ENCODE results near the gene QRSL1.
"Not testable (repeated sequence)": the region's sequence is repeated elsewhere in the genome, so short reads cannot be mapped to it uniquely, and the experiment has no call there.

Gene QRSL1

DNA sequence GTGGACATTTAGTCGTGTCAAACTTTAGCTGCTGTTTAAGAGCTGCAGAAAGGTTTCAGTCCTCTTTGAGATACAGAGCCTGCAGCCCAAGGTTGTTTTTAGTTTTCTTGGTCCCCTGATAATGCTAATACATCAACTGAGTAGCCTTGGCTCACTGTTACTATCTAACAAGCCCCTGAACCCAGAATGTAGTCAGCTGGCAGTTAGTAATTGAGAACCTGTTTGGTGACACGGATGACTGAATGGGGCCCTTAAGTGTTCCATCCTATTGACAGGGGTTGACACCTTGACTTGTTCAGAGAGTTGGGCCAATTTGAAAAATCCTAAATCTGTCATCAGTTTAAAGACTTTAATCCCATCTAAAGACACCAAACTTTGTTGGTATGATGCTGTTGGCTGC, 2.9 kb upstream of the QRSL1 start:
- no peak for FAIRE-seq

DNA sequence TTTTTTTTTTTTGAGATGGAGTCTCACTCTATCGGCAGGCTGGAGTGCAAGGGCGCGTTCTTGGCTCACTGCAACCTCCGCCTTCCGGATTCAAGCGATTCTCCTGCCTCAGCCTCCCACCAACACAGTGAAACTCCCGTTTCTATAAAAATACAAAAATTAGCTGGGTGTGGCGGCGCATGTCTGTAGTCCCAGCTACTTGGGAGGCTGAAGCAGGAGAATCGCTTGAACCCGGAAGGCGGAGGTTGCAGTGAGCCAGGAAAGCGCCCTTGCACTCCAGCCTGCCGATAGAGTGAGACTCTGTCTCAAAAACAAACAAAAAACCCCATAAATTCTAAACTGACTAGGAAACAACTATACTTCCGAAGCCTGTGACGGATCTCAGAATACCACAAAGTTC, 1.6 kb upstream of the QRSL1 start:
- not testable (repeated sequence) for FAIRE-seq

DNA sequence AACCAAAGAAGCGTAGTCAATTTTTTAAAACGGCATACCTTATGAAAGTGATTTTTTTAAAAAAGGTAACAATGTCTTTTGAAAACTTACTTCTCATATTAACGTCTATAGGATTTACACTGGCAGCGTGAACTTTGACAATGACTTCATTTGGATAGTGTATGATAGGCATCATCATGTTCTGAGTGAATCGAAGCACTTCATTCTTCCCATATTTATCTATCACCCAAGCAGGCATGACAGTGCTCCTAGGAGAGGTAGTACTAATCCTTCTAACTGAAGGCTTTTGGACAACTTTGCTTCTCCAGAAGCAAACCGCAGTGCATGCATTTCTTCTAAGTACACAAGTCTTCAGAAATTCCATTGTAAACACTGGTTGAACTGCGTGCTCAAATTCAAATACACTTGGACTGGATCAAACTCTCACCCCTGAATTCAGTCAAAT, 698 bp upstream of the QRSL1 start:
- FAIRE-seq: no peak

DNA sequence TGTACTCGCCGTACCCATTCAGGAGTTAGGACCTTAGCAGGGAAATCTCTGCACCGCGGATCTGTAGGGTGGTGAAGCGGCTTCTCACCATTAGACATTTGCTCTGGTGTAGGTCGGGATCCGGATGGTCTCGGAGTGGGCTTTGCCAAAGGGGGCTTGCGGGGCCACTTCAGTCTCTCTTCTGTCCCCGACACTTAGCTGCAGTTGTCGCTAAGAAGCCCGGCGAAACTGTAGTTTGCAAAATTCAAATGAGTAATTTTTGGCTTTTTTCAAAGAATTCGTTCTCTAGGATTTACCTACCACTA, 433 bp downstream of the QRSL1 start:
- no peak for FAIRE-seq

DNA sequence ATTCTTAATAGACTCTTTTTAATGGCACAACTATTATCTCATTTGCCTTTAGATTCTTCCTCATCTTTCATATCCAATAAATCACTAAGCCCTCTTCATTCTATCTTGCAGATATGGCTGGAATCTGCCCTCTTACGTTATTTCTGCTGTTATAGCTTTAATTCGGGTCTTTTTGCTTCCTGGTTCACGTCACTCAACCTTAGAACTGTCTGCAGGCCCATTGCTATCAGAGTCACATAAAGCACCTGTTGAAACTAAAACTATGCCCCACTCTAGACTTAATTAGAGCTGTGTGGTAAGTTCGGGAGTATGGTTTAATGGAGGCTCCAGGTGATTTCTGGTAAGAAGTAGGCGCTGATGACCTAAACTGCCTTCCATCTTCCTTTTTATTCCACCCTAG, 988 bp downstream of the QRSL1 start:
- FAIRE-seq: no peak

DNA sequence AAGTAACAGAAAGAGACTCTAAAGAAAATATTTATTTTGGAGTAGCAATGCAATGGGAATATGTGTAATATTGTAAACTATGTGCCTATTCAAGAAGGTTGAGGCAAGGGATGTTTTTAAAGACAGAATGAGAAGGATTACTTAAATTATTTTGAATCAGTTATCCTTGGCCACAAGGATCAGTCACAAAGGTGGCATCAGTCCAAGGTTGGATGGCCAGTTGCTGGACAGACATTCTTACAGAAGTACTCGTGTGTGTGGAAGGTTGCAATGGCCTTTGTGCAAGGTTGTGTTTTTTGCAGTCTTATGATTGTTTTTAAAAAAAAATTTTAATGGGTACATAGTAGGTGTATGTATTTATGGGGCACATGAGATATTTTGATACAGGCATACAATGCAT, 2.0 kb downstream of the QRSL1 start:
- FAIRE-seq: no peak

DNA sequence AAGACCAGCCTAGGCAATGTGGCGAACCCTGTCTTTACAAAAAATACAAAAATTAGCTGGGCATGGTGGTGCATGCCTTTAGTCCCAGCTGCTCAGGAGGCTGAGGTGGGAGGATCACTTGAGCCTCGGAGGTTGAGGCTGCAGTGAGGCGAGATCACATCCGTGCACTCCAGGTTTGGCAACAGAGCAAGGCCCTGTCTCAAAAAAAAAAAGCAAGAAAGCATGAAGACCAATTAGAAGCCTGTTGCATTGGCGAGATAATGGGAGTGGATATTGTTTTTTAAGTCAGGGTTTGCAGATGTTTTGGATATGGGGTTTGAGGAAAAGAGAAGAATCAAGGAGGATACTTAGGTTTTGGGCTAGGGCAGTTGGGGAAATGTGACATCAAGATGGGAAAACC, 5.2 kb downstream of the QRSL1 start:
- FAIRE-seq: no peak

DNA sequence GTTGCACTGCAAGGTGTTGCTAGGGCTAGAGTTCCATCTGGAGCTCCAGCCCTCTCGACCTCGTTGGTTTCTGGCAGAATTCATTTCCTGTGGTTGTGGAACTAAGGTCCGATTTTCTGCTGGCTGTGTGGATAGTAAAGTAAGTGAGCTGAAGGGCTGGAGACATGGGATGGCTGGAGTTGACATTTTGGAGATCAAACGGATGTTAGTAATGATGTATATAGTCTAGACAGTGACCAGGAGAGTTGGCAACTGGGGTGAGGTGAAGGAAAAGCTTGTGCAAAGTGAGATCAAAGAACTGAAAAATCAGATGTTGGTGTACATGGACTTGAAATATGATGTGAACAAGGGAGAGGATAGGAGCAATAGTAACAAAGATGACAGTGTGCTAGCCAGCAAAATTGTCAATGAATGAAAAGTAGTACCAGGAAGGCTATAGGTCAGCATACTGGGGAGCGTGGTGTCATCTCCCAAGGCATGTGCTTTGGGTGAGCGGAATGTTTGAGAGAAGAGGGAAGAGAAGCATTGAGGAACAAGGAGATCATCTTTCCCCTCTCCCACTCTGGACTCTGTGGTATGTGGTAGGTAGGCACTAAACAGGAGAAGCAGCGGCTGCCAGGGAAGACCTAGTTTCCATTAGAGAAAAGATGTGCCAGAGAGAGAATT, 7.8 kb downstream of the QRSL1 start:
- FAIRE-seq: no peak

DNA sequence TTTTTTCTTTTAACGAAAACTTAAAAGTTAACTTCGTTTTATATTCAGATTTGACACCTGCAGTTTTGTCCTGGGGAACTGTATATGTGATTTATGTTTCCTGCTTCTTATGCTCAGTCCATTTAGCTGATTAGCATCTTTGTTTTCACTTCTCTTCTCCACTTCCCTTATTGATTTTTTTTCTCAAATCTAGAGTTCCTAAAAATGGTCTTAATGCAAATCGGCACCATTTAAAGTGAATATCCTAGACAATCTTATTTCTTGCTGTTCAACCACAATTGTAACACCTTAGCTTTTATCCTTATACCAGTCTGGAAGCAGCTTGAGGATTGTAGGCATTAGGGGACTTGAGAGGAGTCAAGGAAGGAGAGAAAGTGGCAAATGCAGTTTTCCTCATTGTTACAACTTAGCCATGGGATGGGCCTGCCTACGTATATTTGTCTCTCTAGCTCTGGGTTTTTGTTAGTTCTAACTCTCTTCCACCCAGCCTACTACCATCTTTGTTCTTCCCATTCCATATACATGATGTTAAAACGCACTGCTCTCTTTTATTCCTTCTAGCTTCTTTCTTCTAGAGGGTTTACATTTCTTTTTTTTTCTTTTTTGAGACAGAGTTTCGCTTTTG, 8.5 kb downstream of the QRSL1 start:
- no peak for FAIRE-seq

DNA sequence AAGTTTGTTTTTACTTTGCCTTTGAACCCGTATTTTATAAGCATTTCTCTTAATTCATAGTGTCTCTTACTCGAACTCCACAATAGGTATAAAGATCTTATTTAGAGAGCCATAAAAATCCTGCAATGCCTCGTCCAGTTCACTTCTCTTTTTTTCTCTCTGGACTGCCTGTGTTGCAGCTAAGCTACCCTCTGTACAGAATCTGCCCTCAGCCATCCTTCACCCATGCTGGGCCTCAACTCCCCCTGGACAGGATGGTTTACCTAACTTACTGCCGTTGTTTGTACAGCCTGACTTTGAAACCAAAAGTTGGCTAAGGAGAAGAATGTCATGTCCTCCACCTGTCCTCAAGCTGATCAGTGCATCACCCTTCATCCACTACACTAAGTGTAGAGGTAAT, 10.4 kb downstream of the QRSL1 start:
- no peak for FAIRE-seq

DNA sequence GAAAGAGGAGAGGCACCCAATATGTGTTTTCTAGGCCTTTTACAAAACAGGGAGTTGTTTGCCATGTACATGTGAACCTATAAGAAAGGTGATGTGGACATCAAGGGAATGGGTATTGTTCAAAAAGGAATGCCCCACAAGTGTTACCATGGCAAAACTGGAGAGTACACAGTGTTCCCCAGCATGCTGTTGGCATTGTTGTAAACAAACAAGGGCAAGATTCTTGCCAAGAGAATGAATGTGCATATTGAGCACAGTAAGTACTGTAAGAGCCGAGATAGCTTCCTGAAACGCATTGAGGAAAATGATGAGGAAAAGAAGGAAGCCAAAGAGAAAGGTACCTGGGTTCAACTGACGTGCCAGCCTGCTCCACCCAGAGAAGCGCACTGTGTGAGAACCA, 13.1 kb downstream of the QRSL1 start:
- FAIRE-seq: no peak

DNA sequence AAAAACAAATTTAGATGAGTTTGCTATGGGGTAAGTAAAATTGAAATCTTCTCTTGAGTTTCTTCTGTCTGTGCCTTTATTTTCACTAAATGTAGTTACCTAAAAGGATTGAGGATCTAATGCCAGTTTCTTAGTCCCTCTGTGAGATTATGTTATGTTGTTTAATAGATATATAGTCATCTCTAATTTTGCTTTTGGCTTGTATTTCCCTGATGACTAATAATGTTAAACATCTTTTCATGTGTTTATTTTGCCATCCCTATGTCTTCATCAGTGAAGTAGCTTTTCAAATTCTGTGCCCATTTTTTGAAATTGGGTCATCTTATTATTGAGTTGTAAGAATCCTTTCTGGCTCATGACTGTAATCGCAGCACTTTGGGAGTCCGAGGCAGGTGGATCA, 13.7 kb downstream of the QRSL1 start:
- FAIRE-seq: no peak

DNA sequence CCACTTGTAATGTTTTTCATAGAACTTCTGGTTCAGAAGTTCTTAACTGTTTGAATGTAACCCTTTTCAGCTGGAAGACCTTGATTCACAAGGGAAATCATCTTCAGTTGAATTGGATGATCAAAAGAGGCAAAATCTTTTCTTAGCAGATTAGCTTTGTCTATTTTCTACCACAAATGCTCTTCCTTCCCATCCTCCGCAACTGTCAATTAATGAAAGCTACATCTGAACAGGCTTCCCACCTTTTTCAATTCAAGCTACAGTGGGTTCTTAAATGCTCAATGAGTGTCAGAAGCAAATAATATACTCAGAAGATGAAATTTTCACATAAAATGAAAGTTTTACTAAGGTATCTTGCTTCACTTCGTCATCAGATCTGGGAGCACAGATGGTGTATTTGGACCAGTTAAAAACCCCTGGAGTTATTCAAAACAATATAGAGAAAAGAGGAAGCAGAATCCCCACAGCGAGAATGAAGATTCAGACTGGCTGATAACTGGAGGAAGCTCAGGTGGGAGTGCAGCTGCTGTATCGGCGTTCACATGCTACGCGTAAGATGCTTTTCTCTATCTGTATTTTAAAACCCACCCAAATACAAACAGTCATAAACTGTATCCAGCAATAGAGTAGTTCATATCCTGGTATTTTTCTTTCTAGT, 19.4 kb downstream of the QRSL1 start:
- FAIRE-seq: no peak

DNA sequence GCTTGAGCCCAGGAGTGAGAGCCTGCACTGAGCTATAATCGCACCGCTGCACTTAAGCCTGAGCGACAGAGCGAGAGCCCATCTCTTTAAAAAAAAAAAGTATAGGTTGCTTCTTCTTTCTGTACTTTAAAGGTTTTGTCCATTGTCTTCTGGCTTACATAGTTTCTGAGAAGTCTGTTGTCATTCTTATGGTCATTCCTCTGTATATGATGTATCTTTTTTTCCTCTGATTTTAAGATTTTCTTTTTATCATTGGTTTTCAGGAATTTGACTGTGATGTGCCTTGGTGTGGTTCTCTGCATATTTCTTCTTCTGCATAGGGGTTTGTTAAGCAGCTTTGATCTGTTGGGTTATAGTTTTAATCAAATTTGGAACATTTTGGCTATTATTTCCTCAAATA, 29.1 kb downstream of the QRSL1 start:
- no peak for FAIRE-seq

DNA sequence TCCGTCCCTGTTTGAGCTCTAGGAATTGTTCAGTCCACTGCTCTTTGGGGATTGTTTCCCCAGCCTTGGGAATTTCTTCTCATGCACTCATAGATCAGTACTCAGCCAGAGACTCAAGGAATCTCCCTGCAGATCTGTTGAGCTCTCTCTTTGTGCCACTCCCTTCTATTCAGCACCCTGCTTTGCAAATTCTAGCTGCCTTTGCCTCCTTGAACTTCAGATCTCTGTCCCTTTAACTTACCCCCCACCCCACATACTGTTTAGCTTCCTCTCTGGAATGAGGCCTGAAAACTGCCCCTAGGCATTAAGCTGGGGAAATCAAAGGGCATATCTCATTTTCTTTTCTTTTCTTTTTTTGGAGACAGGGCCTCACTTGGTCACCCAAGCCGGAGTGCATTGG, 30.5 kb downstream of the QRSL1 start:
- no peak for FAIRE-seq

DNA sequence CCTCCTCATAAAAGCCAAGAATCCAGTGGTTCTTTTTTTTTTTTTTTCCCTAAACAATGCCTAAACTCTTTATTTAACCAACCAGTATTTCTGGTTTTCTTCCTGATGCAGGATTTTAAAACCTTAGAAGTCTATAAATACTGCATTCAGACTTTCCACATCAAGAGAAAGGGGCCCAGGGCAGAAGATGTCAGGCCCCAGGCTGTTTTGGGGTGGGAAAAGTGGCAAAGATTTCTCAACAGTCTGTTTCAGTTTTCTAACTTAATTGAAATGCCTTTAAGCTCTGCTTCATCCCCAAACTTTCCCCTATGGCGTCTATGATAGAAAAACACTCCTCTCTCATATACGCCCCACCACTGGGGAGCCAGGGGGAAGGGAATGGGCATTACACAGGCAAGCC, 33.1 kb downstream of the QRSL1 start:
- FAIRE-seq: no peak

DNA sequence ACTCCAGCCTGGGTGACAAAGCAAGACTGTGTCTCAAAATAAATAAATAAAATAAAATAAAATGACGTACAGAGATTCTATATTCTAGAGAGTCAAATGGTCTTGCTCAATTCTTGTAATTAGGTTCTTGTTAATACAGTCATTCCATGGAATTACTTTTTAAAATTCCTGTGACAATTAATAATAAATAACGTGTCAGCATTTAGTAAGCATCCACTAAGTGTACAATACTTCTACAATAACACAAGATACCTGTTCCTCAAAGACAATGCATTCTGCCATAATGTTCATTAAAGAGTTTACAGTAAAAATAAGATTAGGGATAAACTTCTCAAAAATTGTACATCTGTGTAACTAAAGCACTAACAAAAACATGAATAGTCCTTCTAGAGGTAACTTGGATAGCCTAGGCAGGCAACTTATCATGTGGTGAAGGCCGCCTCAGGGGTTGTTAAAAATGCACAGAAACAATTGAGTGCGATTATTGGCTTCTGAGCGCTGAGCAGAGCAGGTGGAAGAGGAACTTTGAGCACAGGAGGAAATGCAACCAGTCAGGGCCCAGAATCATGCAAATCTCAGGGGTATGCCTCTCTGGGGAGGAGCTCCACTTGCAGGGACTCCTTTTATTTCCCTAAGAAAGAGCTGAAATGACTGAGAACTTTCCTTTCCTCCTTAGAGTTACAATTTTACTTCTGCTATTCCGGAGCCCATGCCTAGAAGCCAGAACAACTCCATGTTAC, 37.1 kb downstream of the QRSL1 start:
- no peak for FAIRE-seq

DNA sequence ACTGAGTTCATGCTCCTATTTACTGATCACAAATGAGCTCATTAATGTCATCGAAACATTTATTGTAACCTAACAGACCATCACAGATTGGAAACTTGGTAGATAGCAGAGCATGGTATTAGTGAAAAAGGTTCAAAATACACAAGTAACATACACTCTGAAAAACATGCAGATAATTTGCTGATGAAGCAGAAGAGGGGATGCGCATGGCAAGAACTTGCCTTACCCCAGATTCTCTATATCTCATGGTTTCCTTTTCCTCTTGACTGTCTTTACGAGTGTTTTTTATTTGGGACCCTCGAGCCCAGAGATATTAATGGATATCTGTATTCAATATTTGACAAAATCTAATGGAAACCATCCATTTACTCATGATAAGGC, 37.6 kb downstream of the QRSL1 start:
- FAIRE-seq: no peak

DNA sequence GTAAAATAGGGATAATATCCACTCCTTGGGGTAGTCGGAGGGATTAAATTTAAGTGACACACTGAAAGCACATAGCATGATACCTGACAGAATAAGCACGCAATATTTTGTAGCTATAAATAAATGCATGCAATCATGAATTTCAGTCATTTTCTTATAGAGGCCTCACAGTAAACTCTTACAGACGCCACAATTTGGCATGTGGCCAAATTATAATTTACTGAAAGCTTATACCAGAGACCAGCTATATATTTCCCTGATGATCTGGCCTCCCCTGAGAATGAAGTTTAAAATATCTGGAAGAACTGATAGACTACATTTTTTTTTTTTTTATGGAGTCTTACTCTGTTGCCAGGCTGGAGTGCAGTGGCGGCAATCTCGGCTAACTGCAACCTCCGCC, 40.9 kb downstream of the QRSL1 start:
- no peak for FAIRE-seq

DNA sequence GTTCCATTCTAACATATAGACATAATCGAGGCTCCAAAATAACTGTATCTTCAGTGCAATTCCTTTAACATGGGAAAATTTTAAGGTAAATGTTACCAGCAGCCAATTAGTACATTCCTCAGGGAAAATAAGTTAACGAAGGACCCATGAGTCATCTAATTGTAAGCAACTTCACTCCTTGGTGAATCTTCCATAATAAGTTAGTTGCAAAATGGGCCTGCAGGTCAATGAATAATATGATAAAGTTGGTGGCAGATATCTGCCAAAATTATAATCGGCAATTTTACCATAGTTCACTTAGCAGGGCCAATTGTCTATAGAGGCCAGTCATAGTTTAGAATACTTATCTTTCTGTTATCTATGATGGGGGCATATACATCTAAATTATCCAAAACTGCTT, 42.3 kb downstream of the QRSL1 start:
- FAIRE-seq: no peak

DNA sequence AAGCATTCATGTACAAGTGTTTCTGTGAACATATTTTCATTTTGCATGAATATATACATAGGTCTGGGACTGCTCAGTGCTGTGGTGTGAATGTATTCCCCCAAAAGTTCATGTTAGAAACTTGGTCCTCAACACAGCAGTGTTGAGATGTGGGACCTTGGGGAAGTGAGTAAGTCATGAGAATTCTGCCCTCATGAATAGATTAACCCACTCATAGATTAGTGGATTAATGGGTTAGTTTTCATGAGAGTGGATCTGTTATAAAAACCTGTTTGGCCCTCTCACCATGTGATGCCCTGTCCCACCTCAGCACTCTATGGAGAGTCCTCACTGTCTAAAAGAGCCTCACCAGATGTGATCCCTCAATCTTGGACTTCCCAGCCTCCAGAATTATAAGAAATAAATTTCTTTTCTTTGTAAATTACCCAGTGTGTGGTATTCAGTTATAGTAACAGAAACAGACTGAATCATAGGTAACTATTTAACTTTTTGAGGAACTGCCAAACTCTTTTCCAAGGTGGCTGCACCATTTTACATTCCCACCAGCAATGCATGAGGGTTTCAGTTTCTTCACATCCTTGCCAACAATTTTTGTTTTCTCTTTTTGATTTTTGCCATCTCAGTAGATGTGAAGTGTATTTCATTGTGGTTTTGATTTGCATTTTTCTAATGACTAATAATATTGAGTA, 45.3 kb downstream of the QRSL1 start:
- no peak for FAIRE-seq

DNA sequence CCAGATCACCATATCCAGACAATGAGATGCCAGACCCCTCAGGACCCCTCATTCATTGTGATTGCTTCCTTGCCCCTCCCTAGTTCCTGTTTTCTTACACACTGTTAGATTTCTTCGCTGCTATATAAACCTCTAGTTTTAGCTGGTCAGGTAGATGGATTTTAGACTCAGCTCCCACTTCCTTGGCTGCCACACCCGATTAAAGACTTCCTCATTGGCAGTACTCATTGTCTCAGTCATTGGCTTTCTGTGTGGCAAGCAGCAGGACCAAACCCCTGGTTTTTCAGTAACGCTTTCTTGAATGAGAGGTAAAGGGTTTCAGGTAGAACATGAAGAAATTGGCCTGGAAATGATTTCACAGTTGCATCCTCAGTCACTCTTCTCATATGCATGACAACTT, 47.9 kb downstream of the QRSL1 start:
- no peak for FAIRE-seq

DNA sequence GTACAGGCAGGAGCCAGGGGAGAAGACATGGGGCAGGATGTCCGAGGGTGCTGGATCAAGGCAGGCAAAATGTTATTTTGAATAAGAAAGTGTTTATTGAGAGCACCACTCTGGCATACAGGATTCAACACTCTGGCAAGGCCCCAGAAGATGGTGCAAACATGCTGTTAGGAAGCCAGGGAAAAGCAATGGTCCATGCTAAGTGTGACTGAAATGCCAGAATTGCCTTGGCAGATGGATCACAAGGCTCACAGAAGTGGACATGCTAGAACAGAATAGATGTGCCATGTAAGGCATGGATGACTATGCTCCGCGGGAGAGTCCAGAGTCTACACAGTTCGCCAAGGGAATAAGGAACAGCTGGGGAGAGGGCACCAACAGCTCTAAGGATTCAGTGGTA, 54.6 kb downstream of the QRSL1 start:
- no peak for FAIRE-seq

DNA sequence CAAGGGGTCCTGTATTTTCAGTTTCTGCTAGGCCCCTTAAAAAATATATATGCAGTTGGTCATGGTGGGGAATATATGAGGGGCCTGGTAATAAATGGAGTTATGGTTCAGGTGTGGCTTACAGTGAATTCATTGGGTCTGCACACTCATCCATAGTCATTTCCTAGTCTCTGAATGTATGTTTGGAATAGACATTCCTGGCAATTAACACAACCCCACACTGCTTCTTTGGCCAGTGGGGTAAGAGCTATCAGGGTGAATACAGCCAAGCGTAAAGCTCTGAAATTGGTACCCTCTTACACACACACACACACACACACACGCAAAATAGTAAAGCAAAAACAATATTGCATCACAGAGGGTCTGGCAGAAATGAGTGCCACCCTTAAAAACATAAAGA, 56.5 kb downstream of the QRSL1 start:
- no peak for FAIRE-seq

Measured in islet of Langerhans (tissue), 1 donor.